ENCODE data around the gene SH3GLB2.

DNA sequence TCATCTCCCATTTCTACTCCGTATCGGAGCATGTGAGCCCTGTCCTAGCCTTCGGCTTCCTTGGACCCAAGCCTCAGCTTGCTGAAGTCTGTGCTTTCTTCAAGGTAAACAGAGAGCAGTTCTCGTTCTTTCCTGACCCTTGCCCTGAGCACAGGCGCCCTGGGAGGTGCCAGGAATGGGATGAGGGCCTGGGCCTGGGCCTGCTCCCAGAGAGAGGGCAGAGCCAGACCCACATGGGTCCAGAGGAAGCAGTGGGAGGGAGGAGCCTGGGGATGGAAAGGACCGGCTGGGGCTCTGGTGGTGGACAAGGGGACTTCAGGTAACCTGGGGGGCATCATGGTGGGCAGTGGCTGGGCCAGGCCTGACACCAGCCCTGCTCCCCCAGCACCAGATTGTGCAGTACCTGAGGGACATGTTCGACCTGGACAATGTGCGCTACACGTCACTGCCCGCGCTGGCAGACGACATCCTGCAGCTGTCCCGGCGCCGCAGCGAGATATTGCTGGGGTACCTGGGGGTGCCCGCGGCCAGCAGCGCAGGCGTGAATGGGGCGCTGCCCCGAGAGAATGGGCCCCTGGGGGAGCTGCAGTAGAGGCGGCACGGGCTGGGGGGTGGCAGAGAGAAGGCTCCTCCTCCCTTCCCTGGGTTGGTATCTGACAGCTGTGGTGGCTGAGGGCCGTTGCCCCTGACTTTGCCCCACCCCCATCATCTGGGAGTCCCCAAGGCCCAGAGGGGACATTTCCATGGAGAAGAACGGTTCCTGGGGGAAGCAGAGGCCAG is 41.9 kb upstream of the SH3GLB2 start:
- TF ChIP-seq CEBPB (IDR thresholded peaks at IDR 0.05) (no peak), RAD21 (IDR thresholded peaks at IDR 0.05; ENCODE audit: low read depth) (no peak)
